GM21447 (cell line): Measurements from ENCODE around the gene STT3B.

Source experiments
- ATAC-seq: cut with Tn5 transposase; IDR thresholded peaks from one replicate; pipeline ENCODE4 v1.9.1; 2021; ENCODE audit not compliant: unreplicated experiment

STT3B gene

DNA sequence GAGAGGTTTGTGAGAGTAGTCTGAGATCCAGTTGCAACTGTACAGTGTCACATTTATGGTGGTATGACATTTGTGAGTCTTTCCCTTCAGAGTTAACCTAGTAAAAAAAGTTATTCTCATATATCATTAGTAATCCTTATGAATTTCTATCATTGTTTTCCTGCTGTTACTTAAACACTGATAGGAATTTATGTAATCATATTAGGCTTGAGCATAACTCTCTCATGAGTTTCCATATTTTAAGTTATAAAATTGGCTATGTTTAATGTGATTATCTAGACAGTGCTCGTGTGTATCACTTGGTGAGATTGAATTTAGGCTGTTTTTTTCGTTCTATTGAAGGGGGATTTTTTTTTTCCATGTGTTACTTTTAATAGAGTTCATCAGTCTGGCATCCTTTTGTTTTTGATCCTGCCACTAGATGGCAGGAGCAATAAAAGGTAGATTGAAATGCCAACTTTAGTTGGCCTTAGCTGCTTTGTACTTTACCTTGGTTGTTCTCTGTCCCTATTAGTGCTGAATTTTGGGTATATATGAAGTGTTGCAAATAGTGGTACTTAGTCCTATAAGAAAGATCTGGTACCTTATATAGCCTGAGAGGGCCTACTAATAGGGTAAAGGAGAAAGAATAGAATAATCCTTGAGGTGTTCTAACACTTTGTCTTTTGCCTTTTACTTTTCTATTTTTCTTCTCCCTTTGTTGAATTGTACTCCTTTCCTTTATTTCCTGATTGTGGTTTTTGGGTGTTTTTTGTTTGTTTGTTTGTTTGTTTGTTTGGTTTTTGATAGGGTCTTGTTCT is 17.9 kb downstream of the STT3B start:
- peak; percentile 63 for ATAC-seq

DNA sequence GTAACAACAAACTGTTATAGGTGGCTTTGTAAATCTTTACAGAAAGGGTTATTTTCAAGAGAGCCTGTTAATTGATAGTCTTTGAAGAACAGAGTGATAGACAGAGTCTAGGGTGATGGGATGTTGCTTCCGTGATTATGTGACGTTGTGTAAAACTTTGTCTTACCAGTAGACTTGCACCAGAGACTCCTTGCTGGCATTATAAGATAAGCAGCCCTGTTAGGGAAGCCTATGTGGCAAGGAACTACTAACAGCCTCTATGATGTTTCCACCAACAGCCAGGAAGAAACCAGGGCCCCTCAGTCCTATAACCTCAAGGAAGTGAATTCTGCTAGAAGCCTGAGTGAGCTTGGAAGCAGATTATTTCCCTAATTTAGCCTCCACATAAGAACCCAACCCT is 18.9 kb downstream of the STT3B start:
- ATAC-seq: no peak

DNA sequence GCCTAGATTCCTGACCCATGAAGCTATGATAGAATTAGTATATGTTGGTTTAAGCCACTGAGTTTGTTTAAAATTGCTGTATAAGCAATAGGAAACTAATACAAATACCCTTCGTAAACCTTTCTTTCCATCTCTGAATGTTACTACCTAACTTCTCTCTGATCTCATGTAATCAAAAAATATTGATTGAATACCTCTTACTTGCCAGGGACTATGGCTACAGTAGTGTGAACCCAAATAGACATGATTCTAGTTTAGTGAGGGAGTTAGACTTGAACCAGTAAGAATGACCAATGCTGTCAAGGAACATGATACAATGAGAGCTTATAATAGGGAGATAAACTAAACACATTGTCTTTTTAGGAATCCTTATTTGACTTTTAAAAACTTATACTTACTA is 19.4 kb downstream of the STT3B start:
- no peak for ATAC-seq

DNA sequence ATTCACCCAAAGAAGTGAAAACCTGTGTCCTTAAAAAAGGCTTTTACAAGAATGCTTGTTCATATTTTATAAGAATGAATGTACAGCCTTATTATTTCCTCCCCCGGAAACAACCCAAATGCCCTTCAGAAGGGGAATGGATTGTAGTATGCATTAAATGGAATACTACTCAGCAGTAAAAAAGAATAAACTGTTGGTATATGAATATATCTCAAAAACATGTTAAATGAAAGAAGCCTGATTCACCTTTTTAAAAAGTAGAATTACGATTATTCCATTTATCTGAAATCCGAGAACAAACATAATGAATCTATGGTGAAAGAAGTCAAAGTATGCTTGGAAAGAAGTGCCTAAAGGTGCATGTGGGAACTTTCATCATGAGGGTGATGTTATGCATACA is 20.5 kb downstream of the STT3B start:
- no peak for ATAC-seq

DNA sequence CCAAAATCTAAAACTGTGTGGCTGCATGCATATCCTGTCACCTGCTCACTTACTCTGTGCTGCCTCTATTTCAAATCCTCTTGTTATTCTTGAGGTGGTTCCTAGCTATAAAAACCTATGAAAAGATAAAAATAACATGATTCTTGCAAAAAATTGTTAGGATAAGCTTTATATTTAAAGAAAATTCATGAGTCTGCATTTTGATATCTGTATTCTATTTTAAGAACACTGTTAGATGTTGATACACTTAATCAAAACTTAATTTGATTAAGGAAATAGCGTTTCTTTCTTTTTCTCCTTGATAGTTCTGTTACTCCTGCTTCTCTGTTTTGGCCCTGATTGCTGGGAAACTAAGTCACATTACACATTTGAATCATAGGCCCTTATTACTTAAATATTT is 22.5 kb downstream of the STT3B start:
- ATAC-seq: no peak

DNA sequence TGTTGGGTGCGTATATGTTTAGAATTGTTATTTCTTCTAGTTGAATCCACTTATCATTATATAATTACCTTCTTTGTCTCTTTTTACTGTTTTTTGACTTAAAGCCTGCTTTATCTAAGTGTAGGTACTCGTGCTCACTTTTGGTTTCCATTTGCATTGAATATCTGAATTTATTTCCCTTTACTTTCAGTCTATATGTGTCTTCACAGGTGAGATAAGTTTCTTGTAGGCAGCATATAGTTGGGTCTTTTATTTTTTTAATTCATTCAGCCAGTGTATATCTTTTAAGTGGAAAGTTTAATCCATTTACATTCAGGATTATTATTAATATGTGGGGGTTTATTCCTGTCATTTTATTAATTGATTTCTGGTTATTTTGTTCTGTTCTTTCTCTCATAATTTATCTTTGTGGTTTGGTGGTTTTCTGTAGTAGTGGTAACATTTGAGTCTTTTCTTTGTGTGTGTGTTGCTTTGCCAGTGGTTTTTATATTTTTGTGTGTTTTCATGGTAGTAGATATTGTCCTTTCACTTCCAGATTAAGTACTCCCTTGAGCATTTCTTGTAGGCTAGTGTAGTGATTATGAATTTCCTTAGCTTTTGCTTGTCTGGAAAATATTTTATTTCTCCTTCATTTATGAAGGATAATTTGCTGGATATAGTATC is 27.3 kb downstream of the STT3B start:
- no peak for ATAC-seq

DNA sequence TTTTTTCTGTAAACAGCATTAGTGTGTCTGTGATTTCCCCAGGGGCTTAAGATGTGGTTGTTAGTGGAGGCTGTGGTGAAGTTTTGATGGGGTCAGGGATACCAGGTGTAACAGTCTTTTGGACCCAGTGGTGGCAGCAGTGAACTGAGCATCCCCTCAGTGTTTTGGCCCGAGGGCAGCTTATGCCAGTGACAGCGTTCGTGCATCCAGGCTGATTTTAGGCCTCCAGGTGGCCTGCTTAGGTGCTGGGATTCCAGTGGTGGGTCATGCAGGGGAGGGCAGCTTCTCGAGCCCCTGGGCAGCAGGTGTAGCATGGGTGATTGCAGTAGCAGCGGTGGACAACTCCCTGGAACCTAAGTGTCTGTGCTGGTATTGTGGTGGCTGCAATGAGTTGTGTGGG is 29.2 kb downstream of the STT3B start:
- no peak for ATAC-seq

DNA sequence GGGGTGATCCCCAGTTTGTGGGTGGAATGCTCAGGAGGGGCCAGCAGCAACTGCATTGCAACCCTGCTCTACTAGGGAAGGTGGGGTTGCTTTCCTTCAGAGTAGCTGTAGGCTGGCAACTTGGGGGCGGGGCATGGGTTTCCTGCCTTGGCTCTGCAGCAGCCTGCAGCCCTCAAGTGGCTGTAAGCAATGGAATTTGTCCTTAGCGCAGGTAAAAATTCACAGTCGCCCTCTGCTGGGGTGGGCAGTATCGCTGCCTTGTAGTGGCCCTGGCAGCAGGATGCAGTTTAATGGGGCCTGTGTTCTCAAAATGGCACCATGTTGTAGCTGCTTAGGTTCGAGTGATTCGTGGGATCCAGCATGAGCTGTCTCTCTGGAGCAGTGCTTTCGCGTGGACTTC is 29.8 kb downstream of the STT3B start:
- ATAC-seq: no peak

DNA sequence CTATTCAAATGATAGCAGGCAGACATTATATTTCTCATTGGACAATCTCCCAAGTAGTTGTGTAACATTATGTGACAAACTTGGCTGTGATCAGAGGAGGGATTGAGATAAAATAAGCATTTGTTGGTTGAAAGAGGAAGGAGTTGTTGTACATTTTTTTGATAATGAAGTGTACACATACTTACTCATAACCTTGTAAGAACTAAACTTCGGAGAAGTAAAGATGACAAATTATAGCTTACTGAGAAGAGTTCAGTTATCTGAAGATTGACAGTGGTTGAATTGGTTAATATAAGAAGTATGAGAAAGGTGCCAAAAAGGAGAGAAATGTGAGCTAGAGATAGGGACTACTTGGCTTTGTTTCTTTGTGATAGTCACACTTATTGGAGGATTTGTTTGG is 32.6 kb downstream of the STT3B start:
- ATAC-seq: no peak

DNA sequence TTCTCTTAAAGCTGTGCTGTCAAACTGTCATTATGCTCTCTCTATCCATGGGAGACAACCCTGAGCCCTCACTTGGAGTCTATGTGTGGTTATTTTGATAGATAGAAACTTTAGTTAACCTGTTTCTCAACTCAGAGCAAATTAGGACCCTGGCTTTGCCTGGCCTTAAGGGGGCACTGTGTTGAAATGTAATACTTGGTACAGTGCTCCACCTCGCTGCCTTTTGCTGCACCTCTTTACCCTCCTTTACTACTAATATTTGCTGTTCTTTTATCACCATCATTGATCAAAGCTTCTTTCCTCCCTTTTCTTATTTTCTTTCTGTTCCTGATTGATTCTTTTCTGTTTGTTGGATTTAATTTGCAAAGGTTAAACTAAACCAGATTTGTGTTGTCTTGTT is 34.3 kb downstream of the STT3B start:
- no peak for ATAC-seq

DNA sequence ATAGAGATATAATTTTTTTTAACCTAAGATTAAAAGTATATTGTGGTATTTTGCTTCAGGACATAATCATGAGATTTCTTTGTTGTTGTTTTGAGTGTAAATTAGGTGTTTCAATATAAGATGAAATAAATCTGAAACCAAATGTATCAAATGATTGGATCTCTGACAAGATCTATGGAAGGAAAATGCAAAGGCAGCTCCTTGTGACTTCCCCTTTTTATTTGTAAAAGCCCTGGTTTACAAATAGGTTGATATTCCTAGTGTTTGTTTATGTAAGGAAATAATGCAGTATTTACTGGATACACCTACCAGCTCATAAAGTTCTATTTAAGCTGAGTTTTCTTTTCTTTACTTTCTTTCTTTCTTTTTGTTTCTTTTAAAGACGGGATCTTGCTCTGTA is 35.9 kb downstream of the STT3B start:
- no peak for ATAC-seq

DNA sequence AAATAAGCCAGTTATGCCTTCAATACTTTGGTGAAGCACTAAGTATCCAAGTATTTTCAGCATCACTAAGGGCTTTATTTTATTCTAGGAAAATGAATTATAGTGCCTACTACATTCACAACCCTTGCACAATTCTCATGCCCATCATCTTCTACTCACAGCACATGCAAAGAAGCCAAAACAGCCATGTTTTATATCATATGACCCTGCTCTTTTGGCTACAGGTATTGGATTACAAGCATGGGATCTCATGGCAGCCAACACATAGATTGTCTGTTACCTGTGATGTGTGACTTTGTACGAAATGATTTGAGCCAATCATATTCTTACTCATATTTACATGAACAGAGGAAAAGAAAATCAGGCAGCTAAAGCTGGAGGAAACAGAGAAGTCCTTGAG is 38.6 kb downstream of the STT3B start:
- no peak for ATAC-seq

DNA sequence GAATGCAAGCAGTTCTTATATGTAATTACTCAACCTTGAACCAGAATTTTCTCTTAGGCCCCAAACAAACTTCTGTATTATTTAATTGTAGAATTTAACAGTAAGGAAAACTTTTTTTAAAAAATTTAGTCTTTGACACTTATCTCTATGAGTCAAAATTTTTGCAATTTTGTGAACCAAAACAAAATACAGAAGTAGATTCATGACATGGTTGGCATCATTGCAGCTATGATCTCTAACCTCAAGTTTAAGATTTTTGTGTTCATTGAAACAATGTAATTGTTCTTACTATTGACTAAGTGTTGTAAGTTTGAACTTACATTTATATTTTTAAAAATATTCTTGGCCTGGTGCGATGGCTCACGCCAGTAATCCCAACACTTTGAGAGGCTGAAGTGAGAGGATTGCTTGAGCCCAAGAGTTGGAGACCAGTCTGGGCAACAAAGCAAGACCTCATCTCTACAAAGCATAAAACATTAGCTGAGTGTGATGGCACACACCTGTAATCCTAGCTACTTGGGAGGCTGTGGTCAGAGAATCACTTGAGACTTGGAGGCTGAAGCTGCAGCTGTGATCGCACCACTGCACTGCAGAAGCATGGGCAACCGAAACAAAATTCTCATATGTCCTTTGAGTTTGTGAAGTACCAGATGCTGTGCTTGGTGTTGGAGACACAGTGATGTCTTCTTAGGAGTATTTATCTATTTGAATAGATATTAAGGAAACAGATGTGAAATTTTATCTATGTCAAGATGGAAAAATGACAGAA is 39.7 kb downstream of the STT3B start:
- peak; percentile 40 for ATAC-seq

DNA sequence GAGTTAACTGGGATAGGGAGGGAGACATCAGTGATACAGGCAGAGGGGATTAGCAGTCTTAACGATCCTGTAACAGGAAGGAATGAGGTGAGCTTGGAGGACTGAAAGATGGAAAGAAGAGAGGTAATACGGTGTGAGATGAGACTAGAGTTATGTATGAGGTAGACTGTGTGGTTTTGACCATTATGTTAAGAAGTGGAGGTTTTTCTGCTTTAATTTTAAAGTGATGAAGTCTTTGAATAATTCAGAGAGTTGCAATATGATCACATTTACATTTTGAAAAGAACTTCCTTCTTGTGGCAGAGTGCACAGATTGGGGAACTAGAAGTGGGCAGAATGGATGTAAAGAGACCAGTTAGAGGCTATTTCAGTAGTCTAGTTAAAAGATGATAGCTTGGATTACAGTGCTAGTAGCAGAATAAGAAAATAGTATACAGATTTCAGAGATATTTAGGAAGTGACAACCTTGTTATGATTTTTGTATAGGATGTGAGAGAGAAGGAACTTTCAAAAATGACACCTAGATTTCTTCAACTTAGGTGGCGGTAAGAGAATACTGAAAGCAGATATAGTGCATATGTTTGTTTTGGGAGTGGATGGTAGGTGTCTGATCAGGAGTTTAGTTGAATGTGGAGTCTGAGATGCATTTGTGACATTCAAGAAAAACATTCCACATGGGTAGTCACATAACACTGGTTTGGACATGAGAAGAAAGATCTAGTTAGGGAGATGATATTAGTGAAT is 40.5 kb downstream of the STT3B start:
- ATAC-seq: peak; percentile 33

DNA sequence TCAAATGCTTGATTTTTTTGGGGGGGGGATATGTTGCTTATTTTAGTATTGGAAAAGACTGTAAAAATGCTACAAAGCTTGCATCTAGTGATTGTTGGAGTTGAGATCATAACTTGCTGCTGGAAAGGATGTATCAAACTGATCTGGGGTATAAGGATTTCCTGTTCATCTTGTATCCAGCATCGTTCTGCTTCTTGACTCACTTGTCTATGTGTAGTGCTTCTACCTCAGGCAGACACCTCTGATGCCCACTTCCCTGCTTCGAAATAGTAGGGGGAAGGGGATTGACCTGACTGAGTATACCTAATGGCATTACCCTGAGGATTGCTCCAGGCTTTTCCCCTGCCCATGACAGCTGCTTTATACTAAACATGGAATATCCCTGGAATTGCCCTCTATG is 42.7 kb downstream of the STT3B start:
- no peak for ATAC-seq

DNA sequence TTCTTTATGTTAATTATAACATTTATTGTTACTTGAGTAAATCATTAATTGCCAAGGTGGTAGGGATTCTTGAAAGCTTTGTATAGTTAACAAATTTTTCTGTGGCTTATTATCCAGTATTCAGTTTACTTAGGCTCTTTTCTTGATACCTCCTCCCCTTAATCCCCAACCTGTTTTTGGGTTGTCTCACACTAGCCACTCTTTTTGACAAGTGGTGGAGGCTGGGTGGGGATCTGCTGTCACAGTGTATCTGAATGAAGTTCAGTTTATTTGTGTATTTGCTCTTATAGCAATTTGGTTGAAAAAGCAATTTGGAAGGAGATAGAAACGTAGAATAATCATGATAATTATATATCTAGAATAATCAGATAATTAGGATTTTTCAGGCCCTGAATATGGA is 43.8 kb downstream of the STT3B start:
- ATAC-seq: no peak

DNA sequence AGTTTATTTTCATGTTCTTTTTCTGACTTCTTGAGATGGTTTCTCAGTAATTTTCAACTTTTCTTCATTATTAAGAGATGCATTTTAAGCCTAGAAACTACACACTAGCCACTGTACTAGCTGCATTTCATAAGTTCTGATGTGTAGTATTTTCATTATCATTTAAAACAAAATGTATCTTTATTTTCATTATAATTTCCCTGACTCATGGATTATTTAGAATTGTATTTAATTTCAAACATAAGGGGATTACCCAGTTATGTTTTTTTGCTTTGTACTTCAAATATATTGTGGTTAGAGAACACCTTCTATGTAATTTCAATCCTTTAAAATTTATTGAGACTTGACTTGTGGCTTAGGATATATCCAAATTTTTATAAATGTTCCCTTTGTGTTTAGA is 44.5 kb downstream of the STT3B start:
- ATAC-seq: no peak

DNA sequence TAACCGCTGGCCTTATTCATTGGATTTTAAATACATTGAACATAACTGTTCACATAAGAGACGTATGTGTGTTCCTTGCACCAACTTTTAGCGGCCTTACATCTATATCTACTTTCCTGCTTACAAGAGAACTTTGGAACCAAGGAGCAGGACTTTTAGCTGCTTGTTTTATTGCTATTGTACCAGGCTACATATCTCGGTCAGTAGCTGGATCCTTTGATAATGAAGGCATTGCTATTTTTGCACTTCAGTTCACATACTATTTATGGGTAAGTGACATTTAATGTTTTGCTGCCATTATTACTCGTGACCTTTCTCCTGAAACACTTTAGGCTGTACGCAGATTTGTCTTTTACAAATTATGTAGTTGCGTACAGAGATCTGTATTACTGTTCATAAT is 47.1 kb downstream of the STT3B start:
- ATAC-seq: no peak

DNA sequence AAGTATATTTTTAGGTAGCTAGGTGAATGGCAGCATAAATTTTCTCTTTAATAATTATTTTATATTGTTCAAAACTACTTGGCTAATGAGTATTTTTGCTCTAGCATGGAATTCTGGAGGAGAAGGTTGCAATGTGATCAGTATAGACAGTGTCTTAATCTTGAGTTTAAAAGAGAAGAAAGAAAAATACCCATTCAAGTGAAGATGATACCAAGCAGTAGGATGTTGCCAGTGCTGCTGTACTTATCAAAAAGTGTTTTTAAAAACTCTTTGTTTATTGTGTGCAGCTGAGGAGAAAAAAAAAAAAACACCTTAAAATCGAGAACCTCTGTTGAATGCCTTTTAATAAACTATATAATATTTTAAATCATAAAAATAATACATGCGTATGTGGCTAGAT is 47.9 kb downstream of the STT3B start:
- no peak for ATAC-seq

DNA sequence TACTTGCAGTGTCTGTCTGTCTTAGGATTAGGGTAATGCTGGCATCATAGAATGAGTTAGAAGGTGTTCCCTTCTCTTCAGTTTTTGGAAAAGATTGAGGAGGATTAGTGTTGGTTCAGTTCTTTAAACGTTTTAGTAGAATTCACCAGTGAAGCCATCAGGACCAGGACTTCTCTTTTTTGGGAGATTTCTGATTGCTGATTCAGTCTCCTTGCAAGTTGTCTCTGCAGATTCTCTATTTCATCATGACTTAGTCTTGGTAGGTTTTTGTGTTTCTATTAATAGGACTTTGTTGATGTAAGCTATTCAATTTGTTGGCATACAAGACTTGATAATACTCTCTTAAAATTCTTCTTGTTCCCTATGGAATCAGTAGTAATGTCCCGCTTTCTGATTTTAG is 48.9 kb downstream of the STT3B start:
- ATAC-seq: no peak

DNA sequence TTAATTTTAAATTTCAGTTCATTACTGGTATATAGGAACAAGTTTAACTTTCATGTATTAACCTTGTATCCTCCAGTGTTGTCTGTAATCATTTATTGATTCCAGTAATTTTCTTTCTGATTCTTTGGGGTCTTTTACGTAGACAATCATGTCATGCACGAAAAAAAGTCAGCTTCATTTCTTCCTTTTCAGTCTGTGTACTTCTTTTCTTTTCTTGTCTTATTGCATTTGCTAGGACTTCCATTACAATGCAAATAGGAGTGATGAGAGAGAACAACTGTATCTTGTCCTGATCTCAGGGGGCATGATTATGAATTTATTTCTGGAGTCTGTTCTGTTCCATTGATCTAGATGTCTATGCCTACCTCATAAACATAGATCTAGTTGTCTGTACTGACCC is 56.5 kb downstream of the STT3B start:
- ATAC-seq: no peak
